Gastrocnemius medialis (tissue), 4 donors: ENCODE measurements around the gene LRMDA.

Experiments
- POLR2A ChIP-seq, 2 donors: fragments of 450-650 bp; IDR thresholded peaks; one replicate each; pipeline ENCODE4 v1.6.1; 2017; ENCODE audit warnings: antibody characterized with exemption in 2 of 2, mild to moderate bottlenecking in 2 of 2, moderate library complexity in 2 of 2
- TF ChIP-seq, protein P1 (sequence below), 5 experiments: fragments of 450-650 bp in 3 of 5; fragments of 200-600 bp in 2 of 5; sonication (generic) in 2 of 5; IDR thresholded peaks in 4 of 5; conservative IDR thresholded peaks in 1 of 5; 1 replicate in 4 of 5; 2 replicates in 1 of 5; pipeline ENCODE4 v1.5.1; 2016 to 2019; ENCODE audit warnings: antibody characterized with exemption in 5 of 5, mild to moderate bottlenecking in 3 of 5, moderate library complexity in 3 of 5

- TF ChIP-seq, protein P1, sequence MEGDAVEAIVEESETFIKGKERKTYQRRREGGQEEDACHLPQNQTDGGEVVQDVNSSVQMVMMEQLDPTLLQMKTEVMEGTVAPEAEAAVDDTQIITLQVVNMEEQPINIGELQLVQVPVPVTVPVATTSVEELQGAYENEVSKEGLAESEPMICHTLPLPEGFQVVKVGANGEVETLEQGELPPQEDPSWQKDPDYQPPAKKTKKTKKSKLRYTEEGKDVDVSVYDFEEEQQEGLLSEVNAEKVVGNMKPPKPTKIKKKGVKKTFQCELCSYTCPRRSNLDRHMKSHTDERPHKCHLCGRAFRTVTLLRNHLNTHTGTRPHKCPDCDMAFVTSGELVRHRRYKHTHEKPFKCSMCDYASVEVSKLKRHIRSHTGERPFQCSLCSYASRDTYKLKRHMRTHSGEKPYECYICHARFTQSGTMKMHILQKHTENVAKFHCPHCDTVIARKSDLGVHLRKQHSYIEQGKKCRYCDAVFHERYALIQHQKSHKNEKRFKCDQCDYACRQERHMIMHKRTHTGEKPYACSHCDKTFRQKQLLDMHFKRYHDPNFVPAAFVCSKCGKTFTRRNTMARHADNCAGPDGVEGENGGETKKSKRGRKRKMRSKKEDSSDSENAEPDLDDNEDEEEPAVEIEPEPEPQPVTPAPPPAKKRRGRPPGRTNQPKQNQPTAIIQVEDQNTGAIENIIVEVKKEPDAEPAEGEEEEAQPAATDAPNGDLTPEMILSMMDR (IDR thresholded peaks at IDR 0.05 in 4 of 5, conservative IDR thresholded peaks at IDR 0.05 in 1 of 5), result no peak
- no peak for TF ChIP-seq POLR2A (IDR thresholded peaks at IDR 0.05)
Measured at GRCh38 chr10:75828413-75828812, 397.0 kb downstream of the LRMDA start.
